Measurements from ENCODE around the gene WWC2.
"Not testable (repeated sequence)": the region's sequence is repeated elsewhere in the genome, so short reads cannot be mapped to it uniquely, and the experiment has no call there.

WWC2 gene

DNA sequence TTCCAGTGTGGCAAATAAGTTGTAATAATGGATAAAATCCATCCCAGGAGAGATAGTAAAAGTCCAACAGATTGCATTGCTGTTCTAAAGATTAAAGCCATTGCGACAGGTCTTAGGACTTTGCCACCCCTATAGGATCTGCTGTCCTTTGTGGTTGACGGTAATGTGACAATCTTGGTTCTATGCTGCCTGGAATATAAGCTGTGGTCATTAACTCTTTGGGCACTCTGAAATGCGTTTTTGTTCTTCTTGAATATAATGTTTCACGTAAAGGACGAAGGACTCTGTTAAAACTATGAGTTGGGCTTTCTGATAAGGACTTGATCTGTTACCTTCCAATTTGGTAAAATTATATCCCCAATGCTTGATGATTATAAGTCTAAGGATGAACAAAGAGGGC is 223.3 kb downstream of the WWC2 start, which contains the start of gene CLDN24:
Gene CLDN24, minus strand, starts transcription at position 101 of the 400 bp plus-strand sequence. Its CDS starts 0 bp downstream, at position 101.
- Histone ChIP-seq H3K27me3 (no peaks in the 10 kb centered on the region), H3K4me3 (ENCODE audit: low read depth in 1 of 2, low read length in 1 of 2) (no peak within 1 kb of the TSS), H3K36me3 (no peaks in the 10 kb centered on the region), H3K9me3 (no peaks in the 10 kb centered on the region), H3K27ac (no peak within 1 kb of the TSS), H3K4me1 (ENCODE audit: control insufficient read depth in 1 of 2, insufficient read depth in 1 of 2, low read depth in 1 of 2, low read length in 1 of 2) (no peaks in the 10 kb centered on the region)
- TF ChIP-seq, protein P1, sequence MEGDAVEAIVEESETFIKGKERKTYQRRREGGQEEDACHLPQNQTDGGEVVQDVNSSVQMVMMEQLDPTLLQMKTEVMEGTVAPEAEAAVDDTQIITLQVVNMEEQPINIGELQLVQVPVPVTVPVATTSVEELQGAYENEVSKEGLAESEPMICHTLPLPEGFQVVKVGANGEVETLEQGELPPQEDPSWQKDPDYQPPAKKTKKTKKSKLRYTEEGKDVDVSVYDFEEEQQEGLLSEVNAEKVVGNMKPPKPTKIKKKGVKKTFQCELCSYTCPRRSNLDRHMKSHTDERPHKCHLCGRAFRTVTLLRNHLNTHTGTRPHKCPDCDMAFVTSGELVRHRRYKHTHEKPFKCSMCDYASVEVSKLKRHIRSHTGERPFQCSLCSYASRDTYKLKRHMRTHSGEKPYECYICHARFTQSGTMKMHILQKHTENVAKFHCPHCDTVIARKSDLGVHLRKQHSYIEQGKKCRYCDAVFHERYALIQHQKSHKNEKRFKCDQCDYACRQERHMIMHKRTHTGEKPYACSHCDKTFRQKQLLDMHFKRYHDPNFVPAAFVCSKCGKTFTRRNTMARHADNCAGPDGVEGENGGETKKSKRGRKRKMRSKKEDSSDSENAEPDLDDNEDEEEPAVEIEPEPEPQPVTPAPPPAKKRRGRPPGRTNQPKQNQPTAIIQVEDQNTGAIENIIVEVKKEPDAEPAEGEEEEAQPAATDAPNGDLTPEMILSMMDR (IDR thresholded peaks at IDR 0.05), result no peak

DNA sequence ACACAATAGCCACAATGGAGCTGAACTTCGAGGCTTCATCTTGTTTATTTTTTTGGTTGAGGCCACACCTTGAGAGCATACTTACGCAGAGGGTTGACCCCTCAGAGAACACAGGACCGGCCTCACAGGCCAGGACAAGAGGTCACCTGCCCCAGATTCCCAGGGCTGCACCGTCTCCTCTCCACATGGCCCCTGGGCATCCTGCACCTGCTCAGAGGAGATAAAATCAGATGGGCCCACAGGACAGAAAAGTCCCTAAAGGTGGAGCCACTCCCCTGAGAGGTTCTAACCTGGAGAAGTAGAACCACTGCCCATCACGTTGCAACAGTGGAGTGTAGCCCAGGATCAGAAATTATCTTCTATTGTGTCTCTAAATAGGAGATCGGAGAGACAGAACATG is 224.2 kb downstream of the WWC2 start:
- no peaks in the 10 kb centered on the region for H3K4me1 ChIP-seq (ENCODE audit: control insufficient read depth in 1 of 2, insufficient read depth in 1 of 2, low read depth in 1 of 2, low read length in 1 of 2)
- no peaks in the 10 kb centered on the region for H3K36me3 ChIP-seq
- H3K27me3 ChIP-seq, result no peaks in the 10 kb centered on the region
- no peak overlapping the region for H3K4me3 ChIP-seq (ENCODE audit: low read depth in 1 of 2, low read length in 1 of 2)
- TF ChIP-seq, protein P1 (IDR thresholded peaks at IDR 0.05), result no peak
- H3K9me3 ChIP-seq, result no peaks in the 10 kb centered on the region
- H3K27ac ChIP-seq, result no peak overlapping the region

DNA sequence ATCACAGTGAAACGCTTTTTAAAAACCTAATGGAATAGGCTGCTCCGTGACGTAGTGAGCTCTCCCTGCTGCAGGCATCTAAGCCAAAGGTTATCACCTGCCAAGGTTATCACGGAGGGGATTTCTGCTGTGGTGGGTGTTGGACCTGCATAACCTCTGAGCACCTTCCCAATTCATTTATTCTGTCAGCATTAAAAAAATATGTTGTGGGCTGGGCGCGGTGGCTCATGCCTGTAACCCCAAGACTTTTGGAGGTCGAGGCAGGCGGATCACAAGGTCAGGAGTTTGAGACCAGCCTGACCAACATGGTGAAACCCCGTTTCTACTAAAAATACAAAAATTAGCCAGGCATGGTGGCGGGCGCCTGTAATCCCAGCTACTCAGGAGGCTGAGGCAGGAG is 225.0 kb downstream of the WWC2 start:
- not testable (repeated sequence) for H3K36me3 ChIP-seq; H3K9me3 ChIP-seq; H3K4me1 ChIP-seq (ENCODE audit: control insufficient read depth in 1 of 2, insufficient read depth in 1 of 2, low read depth in 1 of 2, low read length in 1 of 2); H3K27me3 ChIP-seq; H3K4me3 ChIP-seq (ENCODE audit: low read depth in 1 of 2, low read length in 1 of 2); H3K27ac ChIP-seq

DNA sequence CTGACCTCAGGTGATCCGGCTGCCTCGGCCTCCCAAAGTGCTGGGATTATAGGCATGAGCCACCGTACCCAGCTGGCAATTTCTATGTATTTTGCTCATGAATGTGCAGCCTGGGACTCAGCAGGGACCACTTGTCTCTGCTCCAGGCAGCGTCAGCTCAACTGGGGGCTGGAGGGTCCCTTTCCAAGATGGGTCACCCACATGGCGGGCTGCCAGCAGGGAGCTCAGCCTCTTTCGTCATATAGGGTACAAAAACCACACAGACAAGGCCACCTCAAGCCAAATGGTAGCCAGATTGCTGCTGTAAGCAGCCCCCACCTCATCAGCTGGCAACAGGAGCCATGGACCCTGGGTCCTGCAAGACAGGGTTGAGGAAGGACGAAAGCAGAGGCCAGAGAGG is 225.6 kb downstream of the WWC2 start:
- Histone ChIP-seq H3K9me3 (no peaks in the 10 kb centered on the region), H3K27me3 (no peaks in the 10 kb centered on the region), H3K27ac (no peak overlapping the region), H3K4me3 (ENCODE audit: low read depth in 1 of 2, low read length in 1 of 2) (no peak overlapping the region), H3K36me3 (no peaks in the 10 kb centered on the region), H3K4me1 (ENCODE audit: control insufficient read depth in 1 of 2, insufficient read depth in 1 of 2, low read depth in 1 of 2, low read length in 1 of 2) (no peaks in the 10 kb centered on the region)
- TF ChIP-seq, protein P1 (IDR thresholded peaks at IDR 0.05), result no peak

- not testable (repeated sequence) for H3K27ac ChIP-seq; H3K4me1 ChIP-seq (ENCODE audit: control insufficient read depth in 1 of 2, insufficient read depth in 1 of 2, low read depth in 1 of 2, low read length in 1 of 2); H3K36me3 ChIP-seq; H3K9me3 ChIP-seq; H3K27me3 ChIP-seq; H3K4me3 ChIP-seq (ENCODE audit: low read depth in 1 of 2, low read length in 1 of 2)
These were observed 227.3 kb downstream of the WWC2 start for GRCh38 chr4:183326387-183326786.

GRCh38 chr4:183326853-183327252 is 227.8 kb downstream of the WWC2 start:
- TF ChIP-seq, protein P1 (IDR thresholded peaks at IDR 0.05), result no peak
- Histone ChIP-seq H3K27ac (no peak overlapping the region), H3K4me3 (ENCODE audit: low read depth in 1 of 2, low read length in 1 of 2) (no peak overlapping the region), H3K4me1 (ENCODE audit: control insufficient read depth in 1 of 2, insufficient read depth in 1 of 2, low read depth in 1 of 2, low read length in 1 of 2) (no peaks in the 10 kb centered on the region), H3K27me3 (no peaks in the 10 kb centered on the region), H3K9me3 (no peaks in the 10 kb centered on the region), H3K36me3 (no peaks in the 10 kb centered on the region)

DNA sequence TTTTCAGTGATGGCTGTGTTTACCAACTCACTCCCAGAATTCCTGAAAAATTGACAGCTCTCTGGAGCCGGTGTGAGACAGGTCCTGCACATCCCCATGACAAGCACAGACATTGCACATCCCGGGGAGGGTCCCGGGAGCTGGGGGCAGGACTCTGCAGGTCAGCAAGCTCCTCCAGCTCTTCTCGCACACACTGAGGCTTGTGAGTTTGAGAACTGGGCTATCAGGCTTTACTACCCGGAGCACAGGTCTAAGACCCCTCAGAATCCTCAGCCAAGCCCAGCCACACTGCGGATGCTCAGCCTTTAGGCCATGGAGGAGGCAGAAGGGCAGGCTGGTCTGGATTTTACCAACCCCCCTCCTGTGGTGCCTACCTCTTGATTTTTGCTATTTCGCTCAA is 228.8 kb downstream of the WWC2 start:
- no peak overlapping the region for H3K27ac ChIP-seq
- no peak overlapping the region for H3K4me3 ChIP-seq (ENCODE audit: low read depth in 1 of 2, low read length in 1 of 2)
- no peaks in the 10 kb centered on the region for H3K36me3 ChIP-seq
- no peaks in the 10 kb centered on the region for H3K27me3 ChIP-seq
- H3K4me1 ChIP-seq (ENCODE audit: control insufficient read depth in 1 of 2, insufficient read depth in 1 of 2, low read depth in 1 of 2, low read length in 1 of 2), result no peaks in the 10 kb centered on the region
- TF ChIP-seq, protein P1 (IDR thresholded peaks at IDR 0.05), result no peak
- no peaks in the 10 kb centered on the region for H3K9me3 ChIP-seq

All from neutrophil (primary cell).